Upper lobe of right lung (tissue), 1 donor: ENCODE results near the gene THSD4. TPM values are rescaled to one million over a fixed set of nuclear protein-coding genes. Genes with fewer than 3 reads are reported as not detected.

Experiments
- ATAC-seq: fragments of 200-7000 bp; cut with Tn5 transposase; one replicate; pipeline ENCODE4 v1.9.1; 2020; ENCODE audit warnings: mild to moderate bottlenecking, moderate library complexity
- DNase-seq: peaks from one replicate; pipeline ENCODE4 v3.0.0-alpha.2; 2020
- H3K27ac ChIP-seq: fragments of 200-600 bp; one replicate; pipeline ENCODE4 v1.8.0; 2022
- H3K27me3 ChIP-seq: fragments of 200-600 bp; one replicate; pipeline ENCODE4 v1.8.0; 2022; ENCODE audit warnings: mild to moderate bottlenecking
- H3K36me3 ChIP-seq: fragments of 200-600 bp; one replicate; pipeline ENCODE4 v1.8.0; 2022
- H3K4me1 ChIP-seq: fragments of 200-600 bp; one replicate; pipeline ENCODE4 v1.8.0; 2022
- H3K4me3 ChIP-seq: fragments of 200-600 bp; one replicate; pipeline ENCODE4 v1.8.0; 2022; ENCODE audit warnings: mild to moderate bottlenecking
- H3K9me3 ChIP-seq: fragments of 200-600 bp; one replicate; pipeline ENCODE4 v1.8.0; 2022
- CTCF ChIP-seq: fragments of 200-600 bp; IDR thresholded peaks from one replicate; pipeline ENCODE4 v1.8.0; 2022; ENCODE audit warnings: antibody characterized with exemption
- intact Hi-C: fragments of 100-400 bp; cut with DNase I; formaldehyde crosslinking; loops from one replicate; pipeline ENCODE4 v1.11.0; 2022
- total RNA-seq: library from RNA; stranded (reverse); fragmentation: NEBNext Ultra II Directional; extraction: Animal tissue kit (Norgen Biotek cat#: 25700); gene quantifications from one replicate; pipeline ENCODE4 v1.2.1, GENCODE V29; 2021
- donor health status: DM: no; HTN: yes; CAD: no; lungs with severe emphysema.

THSD4 gene
- total RNA-seq, 1 donor from 2014 or later, result 25.6 TPM

GRCh38 chr15:71480556-71480955 lies 365.3 kb downstream of the THSD4 start:
- intact Hi-C loops, result no loop called here
- no peak for DNase-seq

DNA sequence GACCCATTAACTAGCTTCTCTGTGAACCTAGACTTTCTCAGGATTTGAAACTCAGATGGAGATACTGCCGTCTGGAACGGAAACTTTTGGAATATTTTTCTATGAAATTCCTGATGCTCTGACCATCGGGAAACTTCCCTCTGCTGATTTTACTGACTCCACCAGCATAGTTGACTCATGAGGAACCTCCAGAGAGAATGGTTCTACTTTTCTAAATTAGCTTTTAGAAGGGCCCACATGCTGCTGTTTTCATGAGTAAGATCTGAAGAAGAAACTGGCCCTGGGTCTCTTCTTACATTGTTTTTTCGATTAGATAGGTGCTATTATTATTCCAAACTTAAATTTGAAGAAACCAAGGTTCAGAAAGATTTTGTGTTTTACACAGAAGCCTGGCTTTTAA lies 368.8 kb downstream of the THSD4 start:
- intact Hi-C loops, result no loop called here
- DNase-seq (no peak), ATAC-seq (no peak)
- TF ChIP-seq CTCF, result no peak
- no peaks in the 10 kb centered on the region for H3K27me3 ChIP-seq
- H3K27ac ChIP-seq, result no peak overlapping the region
- no peak overlapping the region for H3K4me3 ChIP-seq
- no peaks in the 10 kb centered on the region for H3K4me1 ChIP-seq
- no peaks in the 10 kb centered on the region for H3K9me3 ChIP-seq
- H3K36me3 ChIP-seq, result no peaks in the 10 kb centered on the region

More at GRCh38 chr15:71480556-71480955, 365.3 kb downstream of the THSD4 start:
- no peak overlapping the region for H3K4me3 ChIP-seq
- no peaks in the 10 kb centered on the region for H3K9me3 ChIP-seq
- ATAC-seq, result no peak
- no peaks in the 10 kb centered on the region for H3K4me1 ChIP-seq
- no peaks in the 10 kb centered on the region for H3K27me3 ChIP-seq
- no peak overlapping the region for H3K27ac ChIP-seq
- TF ChIP-seq CTCF, result no peak
- no peaks in the 10 kb centered on the region for H3K36me3 ChIP-seq

DNA sequence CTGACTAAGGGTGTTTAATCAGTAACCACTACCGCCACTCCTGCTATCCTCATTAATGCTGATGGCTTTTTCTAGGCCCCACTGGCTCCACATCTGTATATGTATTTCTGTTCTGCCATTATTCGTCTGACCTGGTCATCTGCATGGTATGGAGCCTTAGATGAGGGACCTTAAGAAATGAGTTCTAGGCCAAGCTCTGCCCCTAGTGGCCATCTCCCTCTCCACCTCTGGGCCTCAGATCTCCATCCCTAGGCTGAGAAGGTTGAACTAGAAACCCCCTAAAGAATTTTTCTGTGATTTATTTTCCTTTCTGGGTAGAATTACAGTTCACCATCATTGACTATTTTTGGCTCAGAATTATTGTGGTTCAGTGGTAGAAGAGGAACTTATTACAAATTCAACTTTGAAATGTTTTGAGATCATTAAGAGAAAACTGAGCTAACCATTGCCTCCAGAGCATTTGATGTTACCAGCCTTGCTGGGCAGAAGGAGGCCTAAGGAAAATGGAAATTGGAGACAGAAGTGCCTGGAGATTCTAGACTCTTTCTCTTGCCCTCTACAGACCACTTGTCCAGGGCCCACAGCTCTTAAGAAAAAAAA lies 369.9 kb downstream of the THSD4 start:
- no peak overlapping the region for H3K27ac ChIP-seq
- ATAC-seq (no peak), DNase-seq (no peak)
- intact Hi-C loops, result no loop called here
- H3K9me3 ChIP-seq, result no peaks in the 10 kb centered on the region
- H3K4me1 ChIP-seq, result no peaks in the 10 kb centered on the region
- H3K27me3 ChIP-seq, result no peaks in the 10 kb centered on the region
- H3K36me3 ChIP-seq, result no peaks in the 10 kb centered on the region
- peak; percentile 42 for TF ChIP-seq CTCF
- H3K4me3 ChIP-seq, result no peak overlapping the region

- no peak for TF ChIP-seq CTCF
- no peak overlapping the region for H3K4me3 ChIP-seq
- no peaks in the 10 kb centered on the region for H3K9me3 ChIP-seq
- H3K27me3 ChIP-seq, result no peaks in the 10 kb centered on the region
- H3K27ac ChIP-seq, result no peak overlapping the region
- H3K36me3 ChIP-seq, result no peaks in the 10 kb centered on the region
- intact Hi-C loops, result no loop called here
- no peak for DNase-seq
- no peaks in the 10 kb centered on the region for H3K4me1 ChIP-seq
- no peak for ATAC-seq
Measured at GRCh38 chr15:71489570-71489969, 374.3 kb downstream of the THSD4 start.

GRCh38 chr15:71493526-71493925 lies 378.3 kb downstream of the THSD4 start:
- no peaks in the 10 kb centered on the region for H3K36me3 ChIP-seq
- ATAC-seq (no peak), DNase-seq (no peak)
- no peak overlapping the region for H3K4me3 ChIP-seq
- intact Hi-C loops, result no loop called here
- H3K4me1 ChIP-seq, result peaks cover 6% of the 10 kb centered on the region
- no peaks in the 10 kb centered on the region for H3K9me3 ChIP-seq
- H3K27me3 ChIP-seq, result no peaks in the 10 kb centered on the region
- no peak overlapping the region for H3K27ac ChIP-seq
- TF ChIP-seq CTCF, result no peak
